ENCODE measurements around the gene TMEM135. TPM values are rescaled to one million over a fixed set of nuclear protein-coding genes. Genes with fewer than 3 reads are reported as not detected.
"Not testable (repeated sequence)": the region's sequence is repeated elsewhere in the genome, so short reads cannot be mapped to it uniquely, and the experiment has no call there.

TMEM135 gene
- total RNA-seq, 1 experiment from 2014 or later = 14.0 TPM

- no peaks in the 10 kb centered on the region for H3K9me3 ChIP-seq (ENCODE audit: low read length)
- ATAC-seq (no peak), DNase-seq (no peak)
- no peaks in the 10 kb centered on the region for H3K36me3 ChIP-seq (ENCODE audit: low read depth, low read length)
- H2AFZ ChIP-seq (ENCODE audit: low read length) = no peak overlapping the region
- H3K9me2 ChIP-seq (replicated peaks; ENCODE audit: low read length) = no peaks in the 10 kb centered on the region
- CTCF ChIA-PET = interaction anchor here (0.7 kb wide), 1 partner anchor 62 kb away, joined by 4 read pairs; no protein-coding TSS in a partner anchor
- intact Hi-C loops (cut with micrococcal nuclease) = no loop called here
- no peak overlapping the region for H3K27ac ChIP-seq (ENCODE audit: low read length)
- H3K9ac ChIP-seq (ENCODE audit: low read length) = no peak overlapping the region
- H3K4me1 ChIP-seq (ENCODE audit: insufficient read depth, low read length) = no peaks in the 10 kb centered on the region
- no peak overlapping the region for H3K4me3 ChIP-seq (ENCODE audit: low read length)
- H4K20me1 ChIP-seq (ENCODE audit: low read length) = no peaks in the 10 kb centered on the region
- H3K79me2 ChIP-seq (ENCODE audit: low read length) = no peaks in the 10 kb centered on the region
- H3K27me3 ChIP-seq (ENCODE audit: low read length) = no peaks in the 10 kb centered on the region
- BruUV-seq (replicated peaks) = no TSS peak
- H3F3A ChIP-seq (ENCODE audit: low read length, unreplicated experiment) = no peaks in the 10 kb centered on the region
- POLR2A ChIA-PET (ENCODE audit: unreplicated experiment) = no interaction called here
- TF ChIP-seq EZH2 (IDR thresholded peaks at IDR 0.05; ENCODE audit: low read length, unreplicated experiment) = no peak
- no peak for TF ChIP-seq EZH2phosphoT487 (IDR thresholded peaks at IDR 0.05; ENCODE audit: borderline replicate concordance, low read length)
- TF ChIP-seq CTCF (conservative IDR thresholded peaks at IDR 0.05; ENCODE audit: low read depth, low read length) = no peak
- H3K4me2 ChIP-seq (ENCODE audit: low read length) = no peak overlapping the region
Measured at GRCh38 chr11:87156970-87157369, 119.2 kb downstream of the TMEM135 start.

- H4K20me1 ChIP-seq (ENCODE audit: low read length); POLR2A ChIA-PET (ENCODE audit: unreplicated experiment); H3K36me3 ChIP-seq (ENCODE audit: low read depth, low read length); H3F3A ChIP-seq (ENCODE audit: low read length, unreplicated experiment); H3K4me3 ChIP-seq (ENCODE audit: low read length); H3K9me2 ChIP-seq (replicated peaks; ENCODE audit: low read length); H3K9me3 ChIP-seq (ENCODE audit: low read length); H3K4me2 ChIP-seq (ENCODE audit: low read length); H2AFZ ChIP-seq (ENCODE audit: low read length); H3K79me2 ChIP-seq (ENCODE audit: low read length); BruUV-seq (replicated peaks); DNase-seq; H3K27me3 ChIP-seq (ENCODE audit: low read length); ATAC-seq; CTCF ChIA-PET; intact Hi-C loops (cut with micrococcal nuclease); H3K9ac ChIP-seq (ENCODE audit: low read length); H3K27ac ChIP-seq (ENCODE audit: low read length): not testable (repeated sequence)
- H3K4me1 ChIP-seq (ENCODE audit: insufficient read depth, low read length) = peaks cover 13% of the 10 kb centered on the region
Measured at GRCh38 chr11:87169076-87169475, 131.3 kb downstream of the TMEM135 start.

DNA sequence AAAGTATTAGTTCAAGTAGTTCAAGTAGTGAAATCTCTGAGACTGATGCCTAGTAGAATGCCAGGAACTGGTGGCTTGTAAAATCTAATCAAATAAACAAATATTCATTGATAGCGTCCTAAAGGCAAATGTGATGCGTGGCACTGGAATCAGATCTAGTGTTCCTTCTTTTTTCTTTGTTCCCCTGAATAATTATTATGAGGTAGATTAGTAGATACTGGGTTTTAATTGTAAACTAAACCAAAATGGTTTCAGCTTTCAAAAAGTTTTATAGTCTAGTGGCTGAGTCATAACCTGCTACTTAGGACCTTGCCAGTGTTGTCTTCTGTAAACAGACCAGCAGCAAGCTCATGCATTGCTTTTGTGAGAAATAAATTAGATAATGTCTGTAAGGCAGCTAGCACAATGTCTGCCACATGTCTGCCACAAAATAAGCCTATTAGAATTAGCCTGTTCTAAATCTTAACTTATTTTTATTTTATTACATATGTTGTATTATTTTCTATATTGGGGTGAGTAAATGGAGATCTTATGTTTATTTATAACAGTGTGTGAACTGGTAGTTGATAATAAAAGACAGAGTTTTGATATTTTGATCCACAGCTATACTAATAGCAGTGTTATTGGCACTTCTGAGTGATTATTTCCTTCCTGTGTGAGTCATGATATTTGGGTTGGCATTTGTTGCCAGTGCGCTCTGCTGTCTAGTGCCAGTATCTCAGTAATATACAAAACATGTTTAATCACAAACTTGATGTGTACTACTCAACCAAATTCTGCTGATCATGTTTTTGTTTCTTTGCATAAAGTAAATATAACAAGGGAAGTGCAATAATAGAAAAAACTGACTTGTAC lies 135.7 kb downstream of the TMEM135 start:
- POLR2A ChIA-PET (ENCODE audit: unreplicated experiment) = interaction anchor here (0.6 to 0.7 kb wide), 2 partner anchors 136 to 1560 kb away, joined by 4 to 6 read pairs; no protein-coding TSS in a partner anchor
- Histone ChIP-seq H3K4me3 (ENCODE audit: low read length) (0 out of 2 replicates have a peak overlapping the region, but pooled peaks have one; percentile 20), H3K36me3 (ENCODE audit: low read depth, low read length) (no peaks in the 10 kb centered on the region), H2AFZ (ENCODE audit: low read length) (no peak overlapping the region), H3K9me3 (ENCODE audit: low read length) (no peaks in the 10 kb centered on the region), H3K27me3 (ENCODE audit: low read length) (no peaks in the 10 kb centered on the region), H3K9me2 (replicated peaks; ENCODE audit: low read length) (no peaks in the 10 kb centered on the region), H3K79me2 (ENCODE audit: low read length) (no peaks in the 10 kb centered on the region), H3K4me1 (ENCODE audit: insufficient read depth, low read length) (peaks cover 27% of the 10 kb centered on the region), H4K20me1 (ENCODE audit: low read length) (0 out of 2 replicates have a peak, but pooled peaks cover 7% of the 10 kb centered on the region), H3K27ac (ENCODE audit: low read length) (peak overlapping the region; percentile 80), H3K9ac (ENCODE audit: low read length) (peak overlapping the region; percentile 15), H3K4me2 (ENCODE audit: low read length) (peak overlapping the region; percentile 75), H3F3A (ENCODE audit: low read length, unreplicated experiment) (peaks cover 8% of the 10 kb centered on the region)
- no peak for TF ChIP-seq CTCF (conservative IDR thresholded peaks at IDR 0.05; ENCODE audit: low read depth, low read length)
- no peak for TF ChIP-seq EZH2phosphoT487 (IDR thresholded peaks at IDR 0.05; ENCODE audit: borderline replicate concordance, low read length)
- no peak for TF ChIP-seq EZH2 (IDR thresholded peaks at IDR 0.05; ENCODE audit: low read length, unreplicated experiment)
- ATAC-seq (peak; percentile 95), DNase-seq (peak; percentile 87)
- intact Hi-C loops (cut with micrococcal nuclease) = loop anchor here (1.0 to 5.0 kb wide), 4 partner anchors 54 to 231 kb away; partner anchors contain the start of gene TMEM135
- CTCF ChIA-PET = no interaction called here
- BruUV-seq (replicated peaks) = no TSS peak

Measured in PC-3 (cell line).